Glomerular visceral epithelial cell (primary cell): ENCODE results near the gene AFF3.

Experiments
- DNase-seq: peaks from one replicate; pipeline ENCODE4 v3.0.0-alpha.2; 2016; ENCODE audit errors: extremely low spot score

The AFF3 gene

DNA sequence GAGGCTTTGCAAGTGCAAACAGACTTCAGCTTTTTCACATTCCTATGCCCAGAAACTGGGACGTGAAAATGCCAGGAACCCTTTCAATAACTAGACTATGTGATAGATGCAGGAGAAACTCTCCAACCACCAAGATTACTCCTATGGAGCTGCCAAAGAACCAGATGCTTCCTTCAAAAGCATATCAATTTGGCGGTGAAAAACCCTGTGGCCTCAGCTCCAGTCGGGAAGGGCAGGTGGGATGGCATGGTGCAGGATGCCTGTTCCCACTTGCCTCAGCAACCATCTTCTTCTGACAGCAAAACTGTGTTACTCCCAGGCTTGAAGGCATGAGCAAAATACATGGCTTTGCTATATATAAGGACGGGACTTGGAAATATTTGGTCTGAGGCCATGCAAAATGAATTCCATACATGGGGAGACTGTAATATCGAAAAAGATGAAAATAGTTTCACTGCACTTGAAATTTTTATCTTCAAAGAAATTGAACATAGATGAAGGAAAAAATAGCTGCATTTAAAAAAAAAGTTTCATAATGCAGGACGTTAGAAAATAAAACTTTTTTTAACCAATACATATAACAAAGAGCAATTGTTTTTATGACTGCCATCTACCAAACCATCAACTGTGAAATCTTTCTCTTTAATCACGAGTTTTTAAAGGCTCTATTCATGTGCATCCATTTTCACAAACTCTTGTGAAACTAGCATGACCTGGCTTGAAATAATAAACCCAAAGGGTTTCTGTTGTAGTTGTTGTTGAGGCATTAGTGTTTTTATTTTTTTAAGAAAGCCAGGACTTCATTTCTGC, 99.1 kb downstream of the AFF3 start:
- no peak for DNase-seq

DNA sequence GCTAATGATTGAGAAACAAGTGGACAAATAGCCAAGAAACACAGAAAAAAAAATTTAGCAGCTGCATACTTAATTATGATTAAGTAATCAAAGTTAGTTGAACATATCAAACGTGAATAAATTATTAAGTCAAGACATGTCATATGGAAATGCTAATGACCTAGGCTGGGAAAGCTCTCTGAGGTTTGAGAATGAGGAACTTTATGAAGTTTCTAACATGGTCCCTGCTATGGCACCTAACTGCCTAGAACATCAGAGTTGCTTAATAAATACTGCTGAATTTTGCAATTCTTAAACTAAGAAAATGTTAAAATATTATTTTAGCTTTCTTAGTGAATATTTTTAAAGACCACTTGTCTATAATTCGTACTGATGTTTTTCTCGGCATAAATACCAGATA, 99.8 kb downstream of the AFF3 start:
- DNase-seq = no peak

DNA sequence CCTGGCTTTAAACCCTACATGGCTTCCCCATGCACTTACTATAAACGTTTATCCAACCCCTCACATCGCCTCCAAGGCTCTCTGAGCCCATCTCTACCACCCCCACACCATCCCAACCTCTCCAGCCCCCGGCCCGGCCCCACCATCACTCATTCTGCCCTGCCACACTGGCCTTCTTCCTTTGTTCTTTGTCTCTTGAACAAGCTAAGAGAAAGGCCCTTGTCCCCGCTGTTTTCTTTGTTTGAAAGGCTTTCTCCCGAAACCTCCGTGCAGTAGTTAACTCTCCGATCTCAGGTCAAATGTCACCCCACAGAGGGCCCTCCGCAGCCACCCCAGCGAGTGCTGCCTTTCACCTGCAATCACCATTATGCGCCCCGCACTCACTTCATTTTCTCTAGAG, 100.4 kb downstream of the AFF3 start:
- no peak for DNase-seq

DNA sequence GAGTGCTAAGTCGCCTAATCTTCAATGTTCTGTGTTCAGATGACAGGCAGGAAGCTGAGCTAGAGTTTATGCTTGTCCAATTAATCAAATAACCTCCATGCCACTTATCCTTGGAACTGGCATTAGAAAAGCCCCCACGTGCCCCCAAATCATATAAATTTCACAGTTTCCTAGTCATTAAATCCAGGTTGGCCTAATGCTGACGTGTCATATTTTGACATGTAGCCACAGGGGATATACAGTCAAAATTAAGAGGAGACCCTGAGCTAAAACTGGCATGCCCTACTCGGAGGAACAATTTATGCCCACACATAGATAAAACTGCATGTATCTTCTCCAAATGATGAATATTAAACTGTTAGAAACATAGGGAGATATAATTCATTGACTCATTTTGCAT, 101.0 kb downstream of the AFF3 start:
- no peak for DNase-seq

DNA sequence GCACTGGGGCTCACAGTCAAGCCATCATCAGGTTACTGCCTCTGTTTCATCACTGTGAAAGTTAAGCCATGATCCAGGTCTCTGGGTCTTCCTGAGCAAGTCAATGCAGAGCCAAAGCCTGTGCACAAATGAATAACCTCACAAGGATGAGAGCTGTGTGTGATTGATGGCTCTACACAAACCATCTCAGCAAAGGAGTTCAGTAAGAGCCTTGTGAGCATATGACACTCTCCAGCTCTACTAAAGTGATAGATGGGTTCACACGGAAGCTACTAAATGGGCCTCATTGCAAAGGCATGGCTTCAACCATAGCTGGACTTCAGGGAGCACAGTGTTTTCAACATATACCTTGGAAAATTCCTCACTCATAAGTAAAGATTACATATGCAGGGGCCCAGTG, 101.5 kb downstream of the AFF3 start:
- no peak for DNase-seq

DNA sequence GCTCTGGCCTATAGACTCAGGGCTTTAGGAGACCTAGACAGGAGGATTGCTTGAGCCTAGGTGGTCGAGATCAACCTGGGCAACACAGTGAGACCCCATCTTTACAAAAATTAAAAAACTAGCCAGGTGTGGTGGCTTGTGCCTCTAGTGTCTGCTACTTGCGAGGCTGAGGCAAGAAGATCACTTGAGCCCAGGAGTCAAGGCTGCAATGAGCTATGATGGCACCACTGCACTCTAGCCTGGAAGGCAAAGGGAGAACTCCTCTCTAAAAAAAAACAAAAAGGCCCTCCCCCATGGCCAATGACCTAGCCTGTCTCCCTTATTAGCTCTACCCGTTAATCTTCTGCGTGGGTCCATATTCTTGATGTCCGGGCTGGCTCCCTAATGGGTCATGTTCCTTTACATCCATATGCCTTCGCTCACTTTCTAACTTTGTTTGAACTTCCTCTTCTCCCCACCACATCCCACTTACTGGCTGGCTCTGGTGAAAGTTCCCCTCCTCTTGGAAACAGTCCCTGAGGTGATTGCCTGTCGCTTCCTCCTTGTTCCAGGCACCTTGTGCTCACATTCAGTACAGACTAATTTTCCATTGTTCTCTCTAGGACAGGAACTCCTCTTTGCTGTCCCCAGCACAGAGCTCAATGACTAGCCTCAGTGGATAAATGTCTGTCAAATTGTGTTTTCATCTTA, 103.0 kb downstream of the AFF3 start:
- no peak for DNase-seq

DNA sequence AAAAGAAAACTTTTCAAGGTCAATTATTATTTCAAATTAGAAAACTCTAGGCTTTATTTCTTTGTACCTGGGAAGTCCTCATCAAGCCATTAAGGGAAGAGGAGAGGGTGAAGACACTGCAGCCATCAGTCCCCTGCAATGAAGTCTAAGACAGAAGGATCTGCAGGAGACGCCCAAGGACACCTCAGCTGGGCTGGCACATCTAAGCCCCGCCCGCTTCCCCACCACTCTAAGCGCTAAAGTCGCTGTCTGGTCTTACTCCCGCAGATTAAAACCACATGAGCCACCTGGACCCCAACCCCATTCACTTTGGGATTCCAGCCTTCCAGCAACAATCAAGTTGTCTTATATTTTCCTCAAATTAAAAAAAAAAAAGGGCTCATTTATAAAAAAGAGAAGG, 104.4 kb downstream of the AFF3 start:
- no peak for DNase-seq

DNA sequence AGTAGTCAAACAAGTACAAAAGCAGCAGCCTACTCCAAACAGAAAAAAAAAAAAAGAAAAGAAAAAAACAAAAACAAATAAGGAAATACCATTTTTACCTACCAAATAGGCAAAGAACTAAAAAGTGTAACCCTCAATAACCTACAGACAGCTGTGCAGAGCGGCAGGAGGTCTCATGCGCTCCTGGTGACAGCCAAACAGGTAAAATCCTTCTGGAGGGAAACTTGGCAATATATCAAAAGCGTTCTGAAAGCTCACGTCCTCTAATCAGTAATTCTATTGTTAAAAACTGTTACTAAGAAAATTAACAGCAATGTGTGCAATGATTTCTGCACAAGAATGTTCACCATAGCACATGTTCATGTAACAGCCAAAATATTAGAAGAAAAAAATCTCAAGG, 105.6 kb downstream of the AFF3 start:
- no peak for DNase-seq

DNA sequence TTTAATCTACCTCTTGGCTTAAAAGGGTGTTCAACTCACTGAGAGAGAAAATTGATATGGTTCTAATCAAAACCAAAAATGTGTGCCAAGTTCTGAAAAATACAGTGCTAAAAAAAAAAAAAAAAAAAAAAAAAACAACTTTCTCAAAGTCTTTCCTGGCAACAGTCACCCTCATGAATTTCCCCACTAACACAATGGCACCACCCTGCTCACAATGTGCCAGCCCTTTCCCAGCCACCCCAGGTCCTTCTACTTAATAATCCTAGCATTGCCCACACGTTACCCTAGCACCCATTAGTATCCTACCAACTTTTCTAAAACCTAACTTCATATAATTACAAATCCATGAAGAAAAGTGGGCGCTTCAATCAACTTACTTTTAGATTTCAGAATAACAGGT, 106.4 kb downstream of the AFF3 start:
- DNase-seq = no peak

DNA sequence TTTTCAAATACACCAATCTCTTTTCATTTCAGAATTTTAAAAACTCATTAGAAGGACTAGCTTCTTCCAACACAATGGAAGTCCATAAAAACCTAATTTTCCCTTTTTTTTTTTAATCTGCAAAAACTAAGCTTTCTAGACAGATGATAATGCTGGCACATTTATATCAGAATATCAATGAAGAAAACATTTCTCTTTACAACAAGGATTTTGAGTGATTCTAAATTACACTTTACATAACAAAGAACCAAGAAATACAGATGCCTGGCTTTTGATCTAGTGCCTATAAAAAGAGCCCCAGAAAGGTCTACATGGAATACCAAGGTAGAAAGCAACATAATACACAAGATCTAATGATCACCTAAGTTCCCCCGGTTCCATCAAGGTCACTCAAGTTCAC, 108.0 kb downstream of the AFF3 start:
- no peak for DNase-seq

DNA sequence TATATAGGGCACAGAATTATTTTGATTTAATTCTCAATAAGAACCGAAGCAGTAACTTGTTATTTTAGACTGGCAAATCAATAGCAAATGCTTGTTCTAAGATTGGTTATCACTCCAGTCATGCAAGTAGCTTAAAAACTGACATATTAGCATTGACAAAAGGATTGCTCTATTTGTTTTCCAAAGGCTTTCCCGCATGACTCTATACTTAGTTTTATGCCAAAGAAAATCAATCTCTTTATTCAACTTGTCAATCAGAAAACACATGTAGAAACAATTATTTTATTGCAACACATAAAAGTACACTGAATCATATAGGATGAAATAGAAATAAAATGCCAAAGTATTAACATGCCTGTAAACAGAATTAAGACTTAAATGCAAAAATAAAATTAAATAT, 108.4 kb downstream of the AFF3 start:
- no peak for DNase-seq

DNA sequence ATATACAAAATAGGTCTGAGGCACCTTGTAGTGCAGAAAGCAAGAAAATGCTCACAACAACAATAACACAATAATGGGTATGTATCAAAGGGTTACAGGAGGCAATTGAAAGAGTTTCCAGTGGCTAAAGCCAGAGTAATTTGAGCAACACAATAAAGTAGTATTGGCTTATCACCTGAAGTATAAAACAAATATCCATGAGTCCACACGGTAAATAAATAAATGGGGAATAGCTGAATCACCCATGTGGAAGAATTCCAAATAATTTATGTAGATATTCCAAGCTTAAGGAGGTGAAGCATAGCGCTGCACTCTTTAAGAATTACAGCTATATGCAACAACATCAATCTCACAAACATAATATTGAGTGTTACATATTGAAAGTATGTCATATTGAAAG, 110.8 kb downstream of the AFF3 start:
- DNase-seq = no peak

DNA sequence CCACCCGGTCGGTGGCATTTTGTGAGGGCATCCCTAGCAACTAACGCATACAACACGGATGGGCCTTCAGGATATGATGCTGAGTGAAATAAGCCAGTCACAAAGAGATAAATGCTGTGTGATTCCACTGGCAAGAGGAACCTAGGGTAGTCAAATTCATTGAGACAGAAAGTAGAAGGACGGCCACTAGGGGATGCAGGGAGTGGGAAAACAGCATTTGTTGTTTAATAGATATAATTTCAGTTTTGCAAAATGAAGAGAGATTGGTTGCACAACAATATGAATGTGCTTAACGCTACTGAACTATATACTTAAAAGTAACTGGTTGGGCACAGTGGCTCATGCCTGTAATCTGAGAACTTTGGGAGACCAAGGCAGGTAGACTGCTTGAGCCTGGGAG, 112.9 kb downstream of the AFF3 start:
- no peak for DNase-seq

DNA sequence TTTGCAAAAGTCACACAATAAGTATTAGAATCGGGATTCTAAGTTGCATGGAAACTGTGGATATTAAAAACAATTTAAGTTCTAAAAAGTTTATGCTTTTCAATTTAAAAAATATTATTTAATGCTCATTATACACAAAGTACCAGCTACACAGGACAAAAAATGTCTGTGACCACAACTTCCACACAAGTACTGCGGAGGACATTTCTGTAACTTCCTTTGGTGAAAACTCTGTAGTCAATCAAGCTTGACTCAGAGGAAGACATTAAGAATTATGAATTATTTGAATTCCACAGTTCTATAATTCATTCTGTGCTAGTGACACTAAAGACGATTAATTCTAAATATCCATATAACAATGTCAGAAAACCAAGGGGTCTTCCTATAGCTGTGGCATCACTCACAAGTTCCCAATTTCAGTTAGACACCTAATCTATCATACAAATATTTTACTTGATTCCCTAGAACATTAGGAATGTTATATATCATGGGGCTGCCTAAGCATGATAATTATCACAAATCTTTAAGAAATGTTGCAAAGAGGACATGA, 120.5 kb downstream of the AFF3 start:
- DNase-seq = no peak

DNA sequence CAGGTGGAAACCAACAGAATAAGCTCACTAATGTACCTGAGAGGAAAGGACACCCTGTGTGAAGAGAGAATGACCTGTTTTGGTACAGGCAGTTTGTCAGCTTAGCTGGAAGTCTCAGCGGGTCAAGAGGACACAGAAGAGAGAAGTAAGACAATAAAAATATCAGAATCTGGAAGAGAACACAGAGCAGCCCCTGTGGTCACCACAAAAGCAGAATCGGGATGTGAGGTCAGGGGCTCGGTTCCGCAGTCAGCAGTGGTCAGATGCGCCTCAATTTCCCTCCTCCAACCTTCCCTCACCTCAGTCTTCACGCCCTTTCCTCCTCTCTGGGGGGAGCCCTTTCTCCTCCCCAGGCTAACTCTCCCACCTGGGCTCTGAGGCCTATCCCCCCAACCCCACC, 122.9 kb downstream of the AFF3 start:
- DNase-seq = no peak

DNA sequence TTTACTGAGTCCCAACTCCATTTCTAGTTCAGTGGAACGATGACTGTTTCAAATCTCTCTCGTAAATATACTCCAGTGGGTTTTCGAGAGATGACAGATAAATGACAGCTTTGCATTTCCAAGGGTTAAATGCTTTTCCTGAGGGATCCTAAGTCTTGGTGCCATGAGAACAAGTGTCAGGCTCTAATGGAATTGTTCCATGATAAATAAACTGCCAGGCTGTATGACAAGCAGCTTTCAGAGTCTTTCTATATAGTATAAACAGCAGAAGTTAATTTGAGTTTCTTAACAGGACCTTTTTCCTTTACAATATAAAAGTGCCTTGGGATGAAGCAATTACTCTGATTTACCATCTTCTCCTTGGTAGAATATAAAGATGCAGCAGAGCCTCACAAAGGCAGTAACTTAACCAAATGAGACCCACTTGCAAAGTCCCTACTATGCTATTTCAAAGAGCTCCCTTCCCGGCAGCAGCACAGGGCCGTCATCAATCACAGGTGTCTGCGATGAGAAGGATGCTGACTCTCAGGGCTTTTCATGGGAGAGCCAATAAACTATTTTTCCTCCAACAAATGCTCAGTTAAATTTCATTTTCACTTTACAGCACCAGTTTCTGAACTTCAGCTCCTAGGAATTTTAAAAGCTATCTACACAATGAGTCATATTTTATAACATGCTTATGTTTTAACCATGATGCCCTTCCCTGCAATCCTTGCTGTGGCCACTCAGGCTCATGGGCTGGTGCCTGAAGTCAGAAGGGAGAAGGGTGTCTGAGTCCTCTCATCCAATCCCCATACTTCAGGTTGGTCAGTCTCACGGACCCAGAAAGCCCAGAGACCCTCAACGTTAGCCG, 123.8 kb downstream of the AFF3 start:
- peak; percentile 60 for DNase-seq

DNA sequence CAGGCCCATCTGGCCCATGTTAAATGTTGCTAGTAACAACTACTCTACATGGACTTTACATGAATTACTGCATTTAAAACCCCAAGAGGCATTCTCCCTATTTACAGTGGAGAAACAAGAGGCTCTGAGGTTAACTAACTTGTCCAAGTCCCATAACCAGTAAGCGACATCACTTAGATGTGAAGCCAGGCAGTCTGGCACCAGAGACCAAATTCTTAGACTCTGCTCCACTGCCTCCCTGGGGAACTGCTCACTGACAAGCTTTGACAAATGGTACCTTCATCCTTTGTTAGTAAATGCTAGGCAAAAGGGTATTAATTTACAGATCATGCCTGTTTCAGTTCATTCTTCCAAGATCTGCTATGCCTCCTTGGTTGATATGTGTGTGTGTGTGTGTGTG, 124.8 kb downstream of the AFF3 start:
- DNase-seq = peak; percentile 31

DNA sequence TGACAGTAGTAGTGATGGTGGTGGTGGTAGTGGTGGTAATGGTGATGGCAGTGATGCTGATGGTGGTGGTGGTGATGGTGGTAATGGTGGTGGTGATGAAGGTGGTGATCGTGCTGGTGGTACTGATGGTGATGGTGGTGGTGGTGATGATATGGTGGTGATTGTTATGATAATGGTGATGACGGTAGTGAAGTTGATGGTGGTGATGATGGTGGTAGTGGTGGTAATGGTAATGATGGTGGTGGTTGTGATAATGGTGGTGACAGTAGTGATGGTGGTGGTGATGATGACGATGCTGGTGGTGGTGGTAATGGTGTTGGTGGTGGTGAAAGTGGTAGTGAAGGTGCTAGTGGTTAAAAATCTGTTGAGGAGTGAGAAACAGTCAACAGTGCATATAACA, 125.6 kb downstream of the AFF3 start:
- no peak for DNase-seq

DNA sequence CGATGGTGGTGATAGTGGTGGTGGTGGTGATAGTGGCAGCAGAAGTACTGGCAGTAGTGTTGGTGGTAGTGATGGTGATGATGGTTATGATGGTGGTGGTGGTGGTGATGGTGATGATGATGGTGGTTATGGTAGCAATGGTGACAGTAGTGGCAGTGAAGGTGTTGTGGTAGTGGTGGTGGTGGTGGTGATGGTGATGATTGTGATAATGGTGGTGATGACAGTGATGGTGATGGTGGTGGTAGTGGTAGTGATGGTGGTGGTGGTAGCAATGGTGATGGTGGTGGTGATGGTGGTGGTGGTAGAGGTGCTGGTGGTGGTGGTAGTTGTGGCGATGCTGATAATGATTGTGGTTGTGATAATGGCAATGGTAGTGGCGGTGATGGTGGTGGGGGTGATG, 126.5 kb downstream of the AFF3 start:
- DNase-seq = no peak

DNA sequence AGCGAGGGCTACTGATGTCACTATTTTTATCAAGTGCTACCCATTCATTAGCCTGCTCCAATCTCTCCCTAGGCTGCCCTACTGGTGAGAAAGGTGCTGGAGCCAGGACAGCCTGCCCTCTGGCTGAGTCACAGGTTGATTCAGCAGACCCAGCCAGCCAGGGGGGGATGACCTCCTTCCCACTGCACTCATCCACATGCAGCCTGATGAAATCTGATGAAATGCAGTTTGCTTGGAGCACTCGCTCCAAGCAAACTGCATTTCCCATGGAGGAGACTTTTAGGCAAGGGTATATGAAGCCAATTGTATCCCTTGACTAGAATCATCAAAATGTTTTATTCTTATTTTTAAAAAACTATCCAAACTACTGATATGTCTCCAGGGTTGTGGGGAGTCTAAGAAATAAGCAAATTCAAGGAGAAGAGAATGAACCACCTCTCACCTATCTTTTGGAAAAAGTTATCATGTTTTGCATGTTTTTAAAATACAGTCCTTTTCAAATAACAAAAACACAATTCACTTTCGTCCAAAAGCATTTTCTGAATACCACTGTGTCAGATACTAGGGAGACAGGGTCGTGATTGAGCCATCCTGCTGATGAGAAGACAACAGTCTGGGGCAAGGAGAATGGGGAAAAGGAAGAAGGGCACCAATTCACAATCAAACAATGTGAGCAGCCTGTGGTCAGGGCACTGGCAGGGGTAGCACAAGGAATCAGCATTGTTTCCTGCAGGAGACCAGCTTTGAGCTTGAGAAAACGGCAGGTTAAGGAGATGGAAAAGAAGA, 128.3 kb downstream of the AFF3 start:
- DNase-seq = peak; percentile 89

DNA sequence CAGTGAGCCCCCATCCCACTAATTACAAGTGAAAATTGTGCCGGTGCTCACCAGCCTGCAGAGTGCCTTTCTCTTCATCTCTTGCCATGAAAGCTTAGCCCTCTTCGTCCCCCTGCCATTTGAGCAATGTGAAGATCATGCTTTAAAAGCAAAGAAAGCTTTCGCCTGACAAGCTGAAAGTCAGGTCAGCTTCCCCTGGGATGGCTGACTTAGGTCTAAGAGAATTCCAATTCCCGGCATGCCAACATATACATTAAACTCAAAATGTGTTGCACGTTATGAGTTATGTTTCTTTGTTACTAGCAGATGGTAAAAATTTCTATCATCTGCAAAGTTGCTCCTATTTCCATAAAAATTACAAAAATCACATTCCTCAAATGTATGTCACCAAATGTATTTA, 129.8 kb downstream of the AFF3 start:
- no peak for DNase-seq
